ENCODE data around the gene SLC43A1. TPM values are rescaled to one million over a fixed set of nuclear protein-coding genes. Genes with fewer than 3 reads are reported as not detected.

Gene SLC43A1
- total RNA-seq, 1 experiment from 2014 or later, result 238 TPM

DNA sequence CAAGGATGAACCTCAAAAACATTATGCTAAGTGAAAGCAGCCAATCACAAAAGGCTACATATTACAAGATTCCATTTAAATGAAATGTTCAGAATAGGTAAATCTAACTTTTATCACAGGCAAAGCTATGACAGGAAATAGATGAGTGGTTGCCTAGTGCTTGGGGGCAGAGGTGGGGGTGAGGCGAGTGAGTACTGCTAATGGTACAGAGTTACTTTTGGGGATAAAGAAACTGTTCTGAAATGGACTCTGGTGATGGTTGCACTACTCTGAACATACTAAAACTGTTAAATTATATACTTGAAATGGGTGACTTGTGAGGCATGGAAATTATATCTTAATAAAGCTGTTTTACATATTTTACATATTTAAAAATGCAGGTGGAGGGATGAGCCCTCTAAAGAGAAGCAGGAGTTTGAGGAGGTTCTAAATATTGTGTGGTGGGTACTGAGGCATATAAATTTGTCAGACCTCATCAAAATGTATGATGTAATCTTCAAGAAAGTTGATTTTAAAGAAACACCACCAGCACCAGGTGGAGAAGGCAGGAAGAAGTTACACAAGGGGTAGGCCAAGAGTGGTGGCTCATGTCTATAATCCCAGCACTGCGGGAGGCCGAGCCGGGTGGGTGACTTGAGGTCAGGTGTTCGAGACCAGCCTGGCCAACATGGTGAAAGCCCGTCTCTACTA is 3.6 kb downstream of the SLC43A1 start:
- H3K9me3 ChIP-seq (ENCODE audit: low read length), result no peaks in the 10 kb centered on the region
- H3K4me3 ChIP-seq (ENCODE audit: low read length), result peak overlapping the region; percentile 97
- H4K20me1 ChIP-seq (ENCODE audit: insufficient read depth, low read depth, low read length), result no peaks in the 10 kb centered on the region; the same call in 1 of the 2 replicates
- no peaks in the 10 kb centered on the region for H3K27me3 ChIP-seq (ENCODE audit: low read length)
- no peaks in the 10 kb centered on the region for H3K9me2 ChIP-seq (replicated peaks; ENCODE audit: insufficient read depth, low read length)
- peak overlapping the region; percentile 99 for H3K9ac ChIP-seq (ENCODE audit: low read length)
- H3K4me2 ChIP-seq (ENCODE audit: low read depth, low read length, poor library complexity, severe bottlenecking), result peak overlapping the region; percentile 91
- H3K36me3 ChIP-seq (ENCODE audit: insufficient read depth, low read length), result peaks cover 9% of the 10 kb centered on the region
- H3K79me2 ChIP-seq (ENCODE audit: low read length), result peaks cover 72% of the 10 kb centered on the region
- H2AFZ ChIP-seq (ENCODE audit: low read length), result no peak overlapping the region
- H3K27ac ChIP-seq (ENCODE audit: low read length), result peak overlapping the region; percentile 95
- peaks cover 47% of the 10 kb centered on the region for H3K4me1 ChIP-seq (ENCODE audit: low read length)
- peak; percentile 87 for DNase-seq

DNA sequence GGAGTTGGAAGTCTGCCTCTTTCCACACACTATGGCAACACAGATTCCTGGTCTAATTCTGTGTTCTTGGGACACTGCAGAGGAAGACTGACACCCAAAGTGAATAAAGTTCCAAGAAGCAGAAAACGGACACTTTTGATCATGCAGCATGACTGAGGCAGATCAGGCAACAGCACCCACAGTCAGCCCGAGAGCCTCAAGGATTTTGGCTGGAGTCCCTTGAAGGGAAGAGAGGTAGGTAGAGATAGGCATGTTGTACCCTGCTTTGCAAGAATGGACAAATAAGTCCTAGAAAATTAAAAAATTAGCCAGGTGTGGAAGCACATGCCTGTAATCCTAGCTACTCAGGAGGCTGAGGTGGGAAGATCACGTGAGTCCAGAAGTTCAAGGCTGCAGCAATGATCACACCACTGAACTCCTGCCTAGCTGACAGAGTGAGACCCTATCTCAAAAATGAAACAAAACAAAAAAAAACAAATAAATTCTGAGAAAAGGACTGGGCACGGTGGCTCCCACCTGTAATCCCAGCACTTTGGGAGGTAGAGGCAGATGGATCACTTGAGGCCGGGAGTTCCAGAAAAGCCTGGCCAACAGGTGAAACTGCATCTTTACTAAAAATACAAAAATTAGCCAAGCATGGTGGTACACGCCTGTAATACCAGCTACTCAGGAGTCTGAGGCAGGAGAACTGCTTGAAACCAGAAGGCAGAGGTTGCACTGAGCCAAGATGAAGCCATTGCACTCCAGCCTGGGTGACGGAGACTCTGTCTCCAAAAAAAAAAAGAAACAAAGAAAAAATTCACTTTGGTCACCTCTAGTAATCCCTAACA is 6.9 kb downstream of the SLC43A1 start:
- no peak for DNase-seq
- Histone ChIP-seq H3K79me2 (ENCODE audit: low read length) (peaks cover 77% of the 10 kb centered on the region), H3K4me1 (ENCODE audit: low read length) (peaks cover 37% of the 10 kb centered on the region), H3K4me2 (ENCODE audit: low read depth, low read length, poor library complexity, severe bottlenecking) (no peak overlapping the region), H3K9me3 (ENCODE audit: low read length) (no peaks in the 10 kb centered on the region), H3K9ac (ENCODE audit: low read length) (no peak overlapping the region), H3K9me2 (replicated peaks; ENCODE audit: insufficient read depth, low read length) (no peaks in the 10 kb centered on the region), H3K36me3 (ENCODE audit: insufficient read depth, low read length) (peaks cover 23% of the 10 kb centered on the region), H3K27ac (ENCODE audit: low read length) (no peak overlapping the region; the same call in 1 of the 2 replicates), H3K27me3 (ENCODE audit: low read length) (no peaks in the 10 kb centered on the region), H3K4me3 (ENCODE audit: low read length) (no peak overlapping the region), H4K20me1 (ENCODE audit: insufficient read depth, low read depth, low read length) (peaks cover 6% of the 10 kb centered on the region; the same call in 1 of the 2 replicates), H2AFZ (ENCODE audit: low read length) (no peak overlapping the region)

DNA sequence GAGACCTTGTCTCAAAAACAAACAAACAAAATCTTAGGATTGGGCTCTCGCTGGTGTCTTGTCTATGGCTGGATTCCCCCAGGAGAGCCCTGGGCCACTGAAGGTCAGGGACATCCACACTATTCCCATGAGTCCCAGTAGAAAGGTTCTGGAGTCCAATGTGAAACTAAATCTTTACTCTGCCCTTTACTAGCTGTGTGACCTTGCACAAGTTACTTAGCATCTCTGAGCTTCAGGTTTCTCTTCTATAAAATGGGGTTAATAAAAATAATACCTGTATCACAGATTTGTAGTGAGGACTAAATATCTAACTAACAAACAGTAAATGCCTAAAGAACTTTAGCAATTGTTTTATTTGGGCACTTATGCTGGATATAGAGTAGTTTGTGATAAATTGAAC is 9.0 kb downstream of the SLC43A1 start:
- Histone ChIP-seq H4K20me1 (ENCODE audit: insufficient read depth, low read depth, low read length) (peaks cover 11% of the 10 kb centered on the region; the same call in 1 of the 2 replicates), H3K9me2 (replicated peaks; ENCODE audit: insufficient read depth, low read length) (no peaks in the 10 kb centered on the region), H3K27me3 (ENCODE audit: low read length) (no peaks in the 10 kb centered on the region), H3K4me1 (ENCODE audit: low read length) (peaks cover 17% of the 10 kb centered on the region), H2AFZ (ENCODE audit: low read length) (no peak overlapping the region), H3K36me3 (ENCODE audit: insufficient read depth, low read length) (peaks cover 23% of the 10 kb centered on the region), H3K9ac (ENCODE audit: low read length) (no peak overlapping the region), H3K4me2 (ENCODE audit: low read depth, low read length, poor library complexity, severe bottlenecking) (no peak overlapping the region), H3K27ac (ENCODE audit: low read length) (no peak overlapping the region), H3K9me3 (ENCODE audit: low read length) (no peaks in the 10 kb centered on the region), H3K4me3 (ENCODE audit: low read length) (no peak overlapping the region), H3K79me2 (ENCODE audit: low read length) (peaks cover 68% of the 10 kb centered on the region)
- DNase-seq, result no peak

DNA sequence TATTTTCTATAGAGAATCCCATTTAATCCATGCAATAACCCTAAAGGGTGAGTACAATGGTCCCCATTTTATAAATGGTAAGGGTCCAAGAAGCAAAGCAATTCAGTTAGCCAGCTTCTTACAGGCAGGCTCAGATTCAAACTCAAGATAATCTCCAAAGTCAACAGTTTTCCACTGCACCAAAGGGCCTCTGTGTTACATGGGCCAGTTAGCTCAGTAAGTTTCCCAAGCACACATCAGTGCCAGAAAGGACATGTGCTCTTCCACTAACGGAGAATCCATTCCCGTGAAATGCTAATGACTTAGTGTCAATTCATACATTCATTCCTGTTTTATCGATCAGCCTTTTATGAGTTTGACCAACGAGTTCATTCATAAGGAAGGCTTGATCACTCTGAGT is 11.0 kb downstream of the SLC43A1 start:
- Histone ChIP-seq H3K27ac (ENCODE audit: low read length) (no peak overlapping the region), H3K36me3 (ENCODE audit: insufficient read depth, low read length) (peaks cover 38% of the 10 kb centered on the region), H3K27me3 (ENCODE audit: low read length) (no peaks in the 10 kb centered on the region), H3K4me3 (ENCODE audit: low read length) (no peak overlapping the region), H3K79me2 (ENCODE audit: low read length) (peaks cover 56% of the 10 kb centered on the region), H3K4me1 (ENCODE audit: low read length) (peaks cover 4% of the 10 kb centered on the region; the same call in 1 of the 2 replicates), H4K20me1 (ENCODE audit: insufficient read depth, low read depth, low read length) (peaks cover 24% of the 10 kb centered on the region; the same call in 1 of the 2 replicates), H3K9me2 (replicated peaks; ENCODE audit: insufficient read depth, low read length) (no peaks in the 10 kb centered on the region), H3K9me3 (ENCODE audit: low read length) (no peaks in the 10 kb centered on the region), H3K9ac (ENCODE audit: low read length) (no peak overlapping the region), H2AFZ (ENCODE audit: low read length) (no peak overlapping the region), H3K4me2 (ENCODE audit: low read depth, low read length, poor library complexity, severe bottlenecking) (no peak overlapping the region)
- no peak for DNase-seq

DNA sequence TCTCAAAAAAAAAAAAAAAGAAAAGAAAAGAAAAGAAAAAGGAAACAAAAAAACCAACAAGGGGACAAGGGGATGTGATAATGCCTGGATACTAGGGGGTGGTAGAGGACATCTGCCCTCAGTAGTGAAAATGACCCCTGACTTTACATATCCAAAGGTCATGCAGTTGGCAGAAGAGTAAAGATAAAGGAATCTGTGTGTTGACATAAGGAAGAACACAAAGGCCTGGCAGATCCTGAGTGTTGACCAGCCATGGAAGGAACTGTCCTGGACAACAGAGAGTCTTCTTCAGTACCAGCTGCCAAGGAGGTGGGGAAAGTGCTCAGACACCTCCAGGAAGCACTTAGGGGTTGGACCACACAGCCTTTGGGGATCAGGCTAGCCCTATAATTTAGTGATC is 12.6 kb downstream of the SLC43A1 start:
- no peak overlapping the region for H3K4me3 ChIP-seq (ENCODE audit: low read length)
- no peaks in the 10 kb centered on the region for H3K4me1 ChIP-seq (ENCODE audit: low read length)
- H3K9me2 ChIP-seq (replicated peaks; ENCODE audit: insufficient read depth, low read length), result no peaks in the 10 kb centered on the region
- H3K9ac ChIP-seq (ENCODE audit: low read length), result no peak overlapping the region
- no peaks in the 10 kb centered on the region for H3K27me3 ChIP-seq (ENCODE audit: low read length)
- H3K9me3 ChIP-seq (ENCODE audit: low read length), result no peaks in the 10 kb centered on the region
- H2AFZ ChIP-seq (ENCODE audit: low read length), result no peak overlapping the region
- H3K27ac ChIP-seq (ENCODE audit: low read length), result no peak overlapping the region
- peaks cover 34% of the 10 kb centered on the region for H3K36me3 ChIP-seq (ENCODE audit: insufficient read depth, low read length)
- peaks cover 24% of the 10 kb centered on the region; the same call in 1 of the 2 replicates for H4K20me1 ChIP-seq (ENCODE audit: insufficient read depth, low read depth, low read length)
- H3K79me2 ChIP-seq (ENCODE audit: low read length), result peaks cover 43% of the 10 kb centered on the region
- no peak for DNase-seq
- no peak overlapping the region for H3K4me2 ChIP-seq (ENCODE audit: low read depth, low read length, poor library complexity, severe bottlenecking)

DNA sequence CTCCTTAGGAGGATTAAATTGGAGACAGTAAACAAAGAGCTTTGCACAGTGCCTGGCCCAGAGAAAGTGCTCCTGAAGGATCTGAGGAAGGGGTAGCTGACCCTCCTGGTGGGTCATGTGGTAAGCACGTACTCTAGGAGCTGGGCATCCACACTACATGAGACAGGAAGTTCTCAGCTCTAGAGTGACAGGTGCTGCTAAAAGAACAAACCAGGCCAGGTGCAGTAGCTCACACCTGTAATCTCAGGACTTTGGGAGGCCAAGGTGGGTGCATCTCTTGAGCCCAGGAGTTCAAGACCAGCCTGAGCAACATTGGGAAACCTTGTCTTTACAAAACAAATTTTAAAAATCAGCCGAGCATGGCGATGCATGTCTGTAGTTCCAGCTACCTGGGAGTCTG is 13.1 kb downstream of the SLC43A1 start:
- Histone ChIP-seq H3K36me3 (ENCODE audit: insufficient read depth, low read length) (peaks cover 34% of the 10 kb centered on the region), H3K27me3 (ENCODE audit: low read length) (no peaks in the 10 kb centered on the region), H3K4me3 (ENCODE audit: low read length) (no peak overlapping the region), H3K4me1 (ENCODE audit: low read length) (no peaks in the 10 kb centered on the region), H3K27ac (ENCODE audit: low read length) (no peak overlapping the region), H3K9ac (ENCODE audit: low read length) (no peak overlapping the region), H3K4me2 (ENCODE audit: low read depth, low read length, poor library complexity, severe bottlenecking) (no peak overlapping the region), H2AFZ (ENCODE audit: low read length) (no peak overlapping the region), H3K9me2 (replicated peaks; ENCODE audit: insufficient read depth, low read length) (no peaks in the 10 kb centered on the region), H4K20me1 (ENCODE audit: insufficient read depth, low read depth, low read length) (peaks cover 24% of the 10 kb centered on the region; the same call in 1 of the 2 replicates), H3K79me2 (ENCODE audit: low read length) (peaks cover 39% of the 10 kb centered on the region), H3K9me3 (ENCODE audit: low read length) (no peaks in the 10 kb centered on the region)
- DNase-seq, result no peak

DNA sequence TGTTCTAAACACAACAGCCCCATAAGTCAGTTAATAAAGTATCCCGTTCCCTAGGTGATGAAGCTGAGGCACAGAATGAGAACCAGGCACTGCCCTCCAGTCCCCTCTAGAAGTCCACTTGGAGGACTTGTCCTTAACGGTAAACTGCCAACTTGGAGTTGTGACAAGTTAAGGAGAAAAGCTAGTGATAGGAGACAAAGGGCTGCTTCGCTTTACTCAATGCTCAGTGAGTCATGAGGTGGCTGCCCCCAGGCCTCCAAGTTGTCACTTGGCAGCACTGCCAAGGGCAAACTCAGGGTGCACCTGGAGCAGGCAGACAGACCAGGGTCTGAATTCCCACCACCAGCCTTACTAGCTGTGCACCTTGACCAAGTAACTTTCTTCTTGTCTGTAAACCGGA is 13.5 kb downstream of the SLC43A1 start:
- peaks cover 36% of the 10 kb centered on the region for H3K79me2 ChIP-seq (ENCODE audit: low read length)
- no peak overlapping the region for H2AFZ ChIP-seq (ENCODE audit: low read length)
- DNase-seq, result no peak
- H3K27ac ChIP-seq (ENCODE audit: low read length), result no peak overlapping the region
- H3K9me3 ChIP-seq (ENCODE audit: low read length), result no peaks in the 10 kb centered on the region
- H3K9me2 ChIP-seq (replicated peaks; ENCODE audit: insufficient read depth, low read length), result no peaks in the 10 kb centered on the region
- peaks cover 24% of the 10 kb centered on the region; the same call in 1 of the 2 replicates for H4K20me1 ChIP-seq (ENCODE audit: insufficient read depth, low read depth, low read length)
- no peaks in the 10 kb centered on the region for H3K4me1 ChIP-seq (ENCODE audit: low read length)
- H3K4me2 ChIP-seq (ENCODE audit: low read depth, low read length, poor library complexity, severe bottlenecking), result no peak overlapping the region
- no peaks in the 10 kb centered on the region for H3K27me3 ChIP-seq (ENCODE audit: low read length)
- peaks cover 34% of the 10 kb centered on the region for H3K36me3 ChIP-seq (ENCODE audit: insufficient read depth, low read length)
- no peak overlapping the region for H3K9ac ChIP-seq (ENCODE audit: low read length)
- no peak overlapping the region for H3K4me3 ChIP-seq (ENCODE audit: low read length)

DNA sequence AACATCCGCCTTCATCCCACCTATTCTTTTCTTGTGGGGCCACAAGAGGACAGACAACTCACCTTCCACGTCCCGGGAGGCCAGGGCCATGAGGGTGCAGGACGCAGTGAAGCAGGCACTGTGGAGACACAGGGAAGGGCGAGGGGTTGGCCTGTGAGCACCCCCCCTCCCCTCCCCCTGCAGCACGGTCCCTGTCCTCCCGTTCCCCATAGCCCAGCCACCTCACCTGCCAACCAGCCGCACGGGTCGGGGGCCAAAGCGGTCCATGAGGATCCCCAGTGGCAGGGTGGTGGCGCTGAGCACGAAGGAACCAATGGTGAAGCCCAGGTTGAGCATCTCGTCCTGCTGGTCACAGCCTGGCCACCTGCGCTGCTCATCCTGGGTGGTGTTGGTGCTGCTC is 14.6 kb downstream of the SLC43A1 start:
- Histone ChIP-seq H3K36me3 (ENCODE audit: insufficient read depth, low read length) (peaks cover 41% of the 10 kb centered on the region), H2AFZ (ENCODE audit: low read length) (no peak overlapping the region), H3K4me3 (ENCODE audit: low read length) (no peak overlapping the region)

More for the DNA sequence above, 14.6 kb downstream of the SLC43A1 start:
- Histone ChIP-seq H3K79me2 (ENCODE audit: low read length) (peaks cover 28% of the 10 kb centered on the region), H3K9ac (ENCODE audit: low read length) (no peak overlapping the region), H3K9me3 (ENCODE audit: low read length) (no peaks in the 10 kb centered on the region), H3K27ac (ENCODE audit: low read length) (no peak overlapping the region), H3K27me3 (ENCODE audit: low read length) (no peaks in the 10 kb centered on the region), H3K4me1 (ENCODE audit: low read length) (no peaks in the 10 kb centered on the region), H4K20me1 (ENCODE audit: insufficient read depth, low read depth, low read length) (peaks cover 24% of the 10 kb centered on the region; the same call in 1 of the 2 replicates), H3K4me2 (ENCODE audit: low read depth, low read length, poor library complexity, severe bottlenecking) (no peak overlapping the region), H3K9me2 (replicated peaks; ENCODE audit: insufficient read depth, low read length) (no peaks in the 10 kb centered on the region)
- DNase-seq, result no peak

Data from Karpas-422 (cell line).